Kidney (tissue), 14 donors: ENCODE results near the gene GAR1. TPM values are rescaled to one million over a fixed set of nuclear protein-coding genes. Genes with fewer than 3 reads are reported as not detected.

Experiments used
- DNase-seq, 5 donors: peaks; one replicate each; pipeline ENCODE4 v3.0.0-alpha.2; 2013 to 2020
- FAIRE-seq: peaks from 2 replicates; lab custom pipeline; 2012; peaks lifted over from hg19 to GRCh38; lab: Jason Lieb, UNC
- H3K27ac ChIP-seq, 2 donors: one replicate each; pipeline ENCODE4 v1.7.0; 2013; ENCODE audit warnings: low read depth in 2 of 2, low read length in 2 of 2, inconsistent platforms in 1 of 2
- H3K27me3 ChIP-seq: one replicate; pipeline ENCODE4 v1.7.1; 2013; ENCODE audit warnings: low read length, inconsistent platforms; ENCODE audit not compliant: control insufficient read depth, insufficient read depth
- H3K36me3 ChIP-seq, 3 donors: one replicate each; pipeline versions ENCODE4 v1.7.0 to v1.7.1; 2013; ENCODE audit warnings: low read length in 3 of 3, control low read depth in 1 of 3, inconsistent platforms in 1 of 3; ENCODE audit not compliant: insufficient read depth in 3 of 3, control insufficient read depth in 2 of 3
- H3K4me1 ChIP-seq, 3 donors: one replicate each; pipeline versions ENCODE4 v1.7.0 to v1.7.1; 2013; ENCODE audit warnings: low read length in 3 of 3, inconsistent platforms in 1 of 3, low read depth in 1 of 3; ENCODE audit not compliant: control insufficient read depth in 2 of 3, insufficient read depth in 2 of 3
- H3K4me3 ChIP-seq, 3 donors: one replicate each; pipeline versions ENCODE4 v1.7.0 to v1.8.1; 2013; ENCODE audit warnings: low read length in 3 of 3, control low read depth in 1 of 3, inconsistent platforms in 1 of 3
- H3K9ac ChIP-seq, 3 donors: one replicate each; pipeline versions ENCODE4 v1.7.0 to v1.7.1; 2013; ENCODE audit warnings: low read length in 3 of 3, control low read depth in 1 of 3, inconsistent platforms in 1 of 3
- H3K9me3 ChIP-seq, 3 donors: one replicate each; pipeline versions ENCODE4 v1.7.0 to v1.7.1; 2013; ENCODE audit warnings: low read length in 3 of 3, control low read depth in 1 of 3, inconsistent platforms in 1 of 3; ENCODE audit not compliant: control insufficient read depth in 2 of 3, insufficient read depth in 1 of 3
- CTCF ChIP-seq: IDR thresholded peaks from 3 replicates; pipeline ENCODE4 v1.5.1; 2012; ENCODE audit warnings: mild to moderate bottlenecking, moderate library complexity, borderline replicate concordance; ENCODE audit not compliant: insufficient read depth; ENCODE audit errors: extremely low read depth
- intact Hi-C: fragments of 100-400 bp; cut with DNase I; formaldehyde crosslinking; loops from one replicate; pipeline ENCODE4 v1.11.1; 2022
- polyA plus RNA-seq: library from polyadenylated mRNA; stranded (reverse); fragments of 350-450 nt; fragmentation: Illumina TruSeq; extraction: RNeasy Lipid Tissue Mini Kit (QIAGEN cat#74804); gene quantifications from one replicate; pipeline ENCODE4 v1.2.3, GENCODE V29; 2014; ENCODE audit warnings: low read depth, low replicate concordance; ENCODE audit not compliant: insufficient read depth
- total RNA-seq: library from RNA; stranded (reverse); fragmentation: NEBNext Ultra II Directional; extraction: Animal tissue kit (Norgen Biotek cat#: 25700); gene quantifications from one replicate; pipeline ENCODE4 v1.2.1, GENCODE V29; 2021
- donor health status: control.
- donor health status: control.
- donor health status: control.
- donor health status: control.
- donor health status: control.
- donor health status: DM: yes; HTN: yes; CAD: no.
- donor health status: Normal renal cell carcinoma (clear cell type).

Gene GAR1
- total and polyA plus RNA-seq, 2 donors from 2014 or later = 14.9 to 21.0 TPM

GRCh38 chr4:109836985-109837384 is 21.4 kb downstream of the GAR1 start:
- no peaks in the 10 kb centered on the region for H3K27me3 ChIP-seq
- FAIRE-seq (no peak), DNase-seq (no peak)
- intact Hi-C loops = no loop called here
- no peak overlapping the region for H3K27ac ChIP-seq
- no peaks in the 10 kb centered on the region for H3K4me1 ChIP-seq
- TF ChIP-seq CTCF = no peak
- no peaks in the 10 kb centered on the region for H3K9me3 ChIP-seq
- no peak overlapping the region for H3K4me3 ChIP-seq
- H3K9ac ChIP-seq = no peak overlapping the region
- H3K36me3 ChIP-seq = no peaks in the 10 kb centered on the region

GRCh38 chr4:109846395-109847098 is 31.0 kb downstream of the GAR1 start:
- H3K27me3 ChIP-seq = no peaks in the 10 kb centered on the region
- FAIRE-seq = no peak

GRCh38 chr4:109847896-109848442 is 32.4 kb downstream of the GAR1 start, which contains the start of gene LRIT3:
TSS of gene LRIT3 (plus strand) at chr4:109848107. CDS start at chr4:109848202, 95 bp downstream.
- H3K9me3 ChIP-seq = no peaks in the 10 kb centered on the region
- peak within 1 kb of the TSS in 1 of 3 donors; percentile 24 for H3K9ac ChIP-seq
- H3K27me3 ChIP-seq = no peaks in the 10 kb centered on the region
- no peaks in the 10 kb centered on the region for H3K36me3 ChIP-seq
- no peak within 1 kb of the TSS for H3K27ac ChIP-seq
- intact Hi-C loops = no loop called here
- no peaks in the 10 kb centered on the region for H3K4me1 ChIP-seq
- TF ChIP-seq CTCF = no peak
- H3K4me3 ChIP-seq = peak within 1 kb of the TSS in 1 of 3 donors; percentile 9
- no peak for FAIRE-seq
- DNase-seq = no peak

More at GRCh38 chr4:109846395-109847098, 31.0 kb downstream of the GAR1 start:
- Histone ChIP-seq H3K36me3 (no peaks in the 10 kb centered on the region), H3K9ac (no peak overlapping the region), H3K9me3 (no peaks in the 10 kb centered on the region), H3K4me3 (no peak overlapping the region), H3K27ac (no peak overlapping the region), H3K4me1 (no peaks in the 10 kb centered on the region)
- TF ChIP-seq CTCF = no peak
- DNase-seq = no peak
- intact Hi-C loops = no loop called here
